K562 (cell line): ENCODE data around the gene TP73. TPM values are rescaled to one million over a fixed set of nuclear protein-coding genes. Genes with fewer than 3 reads are reported as not detected.

Experiments used
- ARID1B ChIP-seq: fragments of 450-650 bp; IDR thresholded peaks from 2 replicates; pipeline ENCODE4 v1.6.1; 2016; ENCODE audit warnings: antibody characterized with exemption, mild to moderate bottlenecking, inconsistent platforms
- CBFB ChIP-seq: sonication (generic); formaldehyde crosslinking; IDR thresholded peaks from 2 replicates; pipeline ENCODE4 v1.4.0; 2020; ENCODE audit warnings: mild to moderate bottlenecking, missing genetic modification reagents
- CHD2 ChIP-seq: IDR thresholded peaks from 2 replicates; pipeline ENCODE4 v1.6.1; 2011; ENCODE audit warnings: low read depth, low read length
- DDX20 ChIP-seq: fragments of 450-650 bp; IDR thresholded peaks from 2 replicates; pipeline ENCODE4 v1.6.1; 2016; ENCODE audit warnings: missing genetic modification characterization, low read depth, mild to moderate bottlenecking, missing compliant biosample characterization, moderate library complexity
- ELF4 ChIP-seq: fragments of 450-650 bp; formaldehyde crosslinking; IDR thresholded peaks from 2 replicates; pipeline ENCODE4 v1.4.0; 2022; ENCODE audit warnings: missing genetic modification characterization
- EP300 ChIP-seq: IDR thresholded peaks from 2 replicates; pipeline ENCODE4 v1.6.1; 2012; ENCODE audit warnings: low read length, improper control_type of control experiment
- ETV1 ChIP-seq: fragments of 450-650 bp; conservative IDR thresholded peaks from 2 replicates; pipeline ENCODE4 v1.6.1; 2016; ENCODE audit warnings: missing genetic modification characterization, control low read depth, low read depth, missing compliant biosample characterization
- GATAD2B ChIP-seq: fragments of 450-650 bp; IDR thresholded peaks from 2 replicates; pipeline ENCODE4 v1.6.1; 2017; ENCODE audit warnings: mild to moderate bottlenecking, borderline replicate concordance
- HCFC1 ChIP-seq: IDR thresholded peaks from 2 replicates; pipeline ENCODE4 v1.6.1; 2012; ENCODE audit warnings: low read depth, low read length, improper control_type of control experiment
- KDM4B ChIP-seq, 2 experiments: fragments of 450-650 bp in 1 of 2; sonication (generic) in 1 of 2; IDR thresholded peaks; 2 replicates each; pipeline ENCODE4 v1.6.1; 2016 to 2017; ENCODE audit warnings: borderline replicate concordance in 2 of 2, antibody characterized with exemption in 1 of 2, low read depth in 1 of 2, mild to moderate bottlenecking in 1 of 2
- RBFOX2 ChIP-seq: fragments of 200-400 bp; formaldehyde crosslinking; IDR thresholded peaks from 2 replicates; pipeline ENCODE4 v1.6.1; 2017; ENCODE audit warnings: low read depth, mild to moderate bottlenecking, low read length, moderate library complexity
- RBM14 ChIP-seq: fragments of 200-400 bp; formaldehyde crosslinking; IDR thresholded peaks from 2 replicates; pipeline ENCODE4 v1.6.1; 2018; ENCODE audit warnings: low read depth, mild to moderate bottlenecking, low read length, moderate library complexity, borderline replicate concordance; ENCODE audit not compliant: insufficient read depth
- SAFB2 ChIP-seq: fragments of 200-400 bp; formaldehyde crosslinking; IDR thresholded peaks from 2 replicates; pipeline ENCODE4 v1.6.1; 2018; ENCODE audit warnings: borderline replicate concordance, low read length, low read depth, moderate library complexity; ENCODE audit not compliant: severe bottlenecking
- TEAD1 ChIP-seq, 2 experiments: fragments of 450-650 bp in 1 of 2; sonication (generic) in 1 of 2; formaldehyde crosslinking; IDR thresholded peaks; 2 replicates each; pipeline versions ENCODE4 v1.4.0 to v1.8.0; 2020 to 2022; ENCODE audit warnings: mild to moderate bottlenecking in 2 of 2, missing genetic modification reagents in 1 of 2
- YY1 ChIP-seq, 3 experiments: IDR thresholded peaks; 2 replicates each; pipeline ENCODE4 v1.6.1; 2011; ENCODE audit warnings: low read length in 2 of 3, mild to moderate bottlenecking in 2 of 3, moderate library complexity in 2 of 3, borderline replicate concordance in 1 of 3, control low read depth in 1 of 3, low read depth in 1 of 3; ENCODE audit not compliant: insufficient read depth in 3 of 3, insufficient replicate concordance in 2 of 3, control insufficient read depth in 1 of 3, insufficient read length in 1 of 3; ENCODE audit errors: extremely low read depth in 1 of 3
- ZBTB1 ChIP-seq: sonication (generic); formaldehyde crosslinking; IDR thresholded peaks from 2 replicates; pipeline ENCODE4 v1.8.1; 2023; ENCODE audit warnings: missing genetic modification reagents, low read depth, mild to moderate bottlenecking, borderline replicate concordance
- ZNF668 ChIP-seq: fragments of 250-450 bp; sonication (Bioruptor Pico); IDR thresholded peaks from 2 replicates; pipeline ENCODE4 v1.8.0; 2022; ENCODE audit warnings: mild to moderate bottlenecking, inconsistent platforms
- ZNF76 ChIP-seq: fragments of 250-450 bp; sonication (Bioruptor Pico); IDR thresholded peaks from 2 replicates; pipeline ENCODE4 v1.4.0; 2020; ENCODE audit warnings: mild to moderate bottlenecking, moderate library complexity, borderline replicate concordance
- polyA plus RNA-seq, 8 experiments: library from polyadenylated mRNA; depleted of rRNA in 4 of 8; stranded (reverse) in 5 of 8; unstranded in 3 of 8; fragments of >200 nt; fragmentation: Nextera tagmentation in 2 of 8; fragmentation: Illumina TruSeq in 1 of 8; extraction: Ambion mirVana in 2 of 8; extraction: Trizol in 1 of 8; gene quantifications; 2 replicates each; pipeline versions ENCODE4 v1.2.1 to v1.2.3, GENCODE V29; 2011 to 2014; ENCODE audit warnings: inconsistent platforms in 1 of 8, missing spikeins in 1 of 8
- total RNA-seq, 7 experiments: library from RNA; depleted of rRNA in 6 of 7; stranded (reverse); fragments of >200 nt in 6 of 7; fragmentation: Illumina TruSeq in 2 of 7; extraction: Trizol in 2 of 7; gene quantifications; 2 replicates each; pipeline versions ENCODE4 v1.2.1 to v1.2.3, GENCODE V29; 2011 to 2021; ENCODE audit warnings: low replicate concordance in 1 of 7
- TF ChIP-seq, protein P1 (sequence below): sonication (generic); formaldehyde crosslinking; IDR thresholded peaks from 2 replicates; pipeline ENCODE4 v1.8.1; 2023; ENCODE audit warnings: mild to moderate bottlenecking, missing genetic modification reagents
- TF ChIP-seq, protein P2 (sequence below): sonication (generic); formaldehyde crosslinking; IDR thresholded peaks from 2 replicates; pipeline ENCODE4 v1.8.0; 2022; ENCODE audit warnings: mild to moderate bottlenecking, missing genetic modification reagents, borderline replicate concordance
- TF ChIP-seq, protein P3 (sequence below), 2 experiments: fragments of 450-650 bp in 1 of 2; sonication (generic) in 1 of 2; formaldehyde crosslinking in 1 of 2; IDR thresholded peaks in 1 of 2; conservative IDR thresholded peaks in 1 of 2; 2 replicates each; pipeline versions ENCODE4 v1.6.1 to v1.8.1; 2016 to 2023; ENCODE audit warnings: mild to moderate bottlenecking in 2 of 2, moderate library complexity in 2 of 2, inconsistent platforms in 1 of 2, missing genetic modification reagents in 1 of 2

Gene TP73
- total and polyA plus RNA-seq, 9 of the 15 experiments (the other 6 are each of a cell fraction or from before 2014, with no cell fraction given) = 0.07 to 1.6 (median 0.40) TPM; not detected in 2

DNA sequence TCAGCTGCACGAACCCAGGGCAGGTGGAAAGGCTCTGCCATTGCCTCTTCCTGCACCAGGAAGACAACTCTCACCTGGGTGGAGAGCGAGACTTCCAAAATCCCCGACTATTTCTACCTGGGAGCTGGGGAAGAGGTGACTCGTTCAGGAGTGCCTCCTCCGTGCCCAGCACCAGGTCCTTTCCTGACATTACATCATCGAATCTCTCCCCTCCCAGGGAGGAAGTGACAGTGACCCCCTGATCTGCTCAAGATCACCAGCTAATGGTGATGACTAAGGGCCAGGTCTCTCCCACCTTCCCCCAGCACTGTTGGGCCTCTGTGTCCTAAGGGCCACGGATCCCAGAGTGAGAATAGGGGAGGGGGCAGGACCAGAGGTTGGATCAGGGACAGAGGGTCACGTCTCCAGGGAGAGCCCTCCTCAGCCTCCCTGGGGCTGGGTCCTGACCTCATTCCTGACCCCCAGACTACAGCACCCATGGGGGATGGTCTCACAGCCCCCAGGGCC, 47.8 kb upstream of the TP73 start (continued):
- TF ChIP-seq, protein P1, sequence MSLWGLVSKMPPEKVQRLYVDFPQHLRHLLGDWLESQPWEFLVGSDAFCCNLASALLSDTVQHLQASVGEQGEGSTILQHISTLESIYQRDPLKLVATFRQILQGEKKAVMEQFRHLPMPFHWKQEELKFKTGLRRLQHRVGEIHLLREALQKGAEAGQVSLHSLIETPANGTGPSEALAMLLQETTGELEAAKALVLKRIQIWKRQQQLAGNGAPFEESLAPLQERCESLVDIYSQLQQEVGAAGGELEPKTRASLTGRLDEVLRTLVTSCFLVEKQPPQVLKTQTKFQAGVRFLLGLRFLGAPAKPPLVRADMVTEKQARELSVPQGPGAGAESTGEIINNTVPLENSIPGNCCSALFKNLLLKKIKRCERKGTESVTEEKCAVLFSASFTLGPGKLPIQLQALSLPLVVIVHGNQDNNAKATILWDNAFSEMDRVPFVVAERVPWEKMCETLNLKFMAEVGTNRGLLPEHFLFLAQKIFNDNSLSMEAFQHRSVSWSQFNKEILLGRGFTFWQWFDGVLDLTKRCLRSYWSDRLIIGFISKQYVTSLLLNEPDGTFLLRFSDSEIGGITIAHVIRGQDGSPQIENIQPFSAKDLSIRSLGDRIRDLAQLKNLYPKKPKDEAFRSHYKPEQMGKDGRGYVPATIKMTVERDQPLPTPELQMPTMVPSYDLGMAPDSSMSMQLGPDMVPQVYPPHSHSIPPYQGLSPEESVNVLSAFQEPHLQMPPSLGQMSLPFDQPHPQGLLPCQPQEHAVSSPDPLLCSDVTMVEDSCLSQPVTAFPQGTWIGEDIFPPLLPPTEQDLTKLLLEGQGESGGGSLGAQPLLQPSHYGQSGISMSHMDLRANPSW (CRISPR knock-in tag) = no peak
- TF ChIP-seq CBFB (CRISPR knock-in tag) (no peak), YY1 (IDR thresholded peaks at IDR 0.05; ENCODE audit: borderline replicate concordance in 1 of 3, control insufficient read depth in 1 of 3, extremely low read depth in 1 of 3, insufficient read depth in 3 of 3, insufficient read length in 1 of 3, insufficient replicate concordance in 2 of 3, low read depth in 1 of 3, low read length in 2 of 3) (no peak), CHD2 (no peak), EP300 (peak; percentile 56; the same call in 1 of the 2 replicates), ZNF668 (CRISPR knock-in tag) (no peak), HCFC1 (no peak), SAFB2 (no peak), ARID1B (0 out of 2 replicates have a peak, but pooled peaks have one; percentile 41), ZNF76 (CRISPR knock-in tag) (no peak), ZBTB1 (CRISPR knock-in tag) (no peak), KDM4B (IDR thresholded peaks at IDR 0.05; ENCODE audit: borderline replicate concordance in 2 of 2, low read depth in 1 of 2) (peak in 1 of 2 experiments; percentile 57; a peak in 1 of 4 replicates), ELF4 (no peak), TEAD1 (CRISPR knock-in tag; IDR thresholded peaks at IDR 0.05) (no peak), ETV1 (tag) (peak; percentile 66), DDX20 (tag) (no peak), RBFOX2 (0 out of 2 replicates have a peak, but pooled peaks have one; percentile 4), RBM14 (no peak), GATAD2B (no peak)
- TF ChIP-seq, protein P2, sequence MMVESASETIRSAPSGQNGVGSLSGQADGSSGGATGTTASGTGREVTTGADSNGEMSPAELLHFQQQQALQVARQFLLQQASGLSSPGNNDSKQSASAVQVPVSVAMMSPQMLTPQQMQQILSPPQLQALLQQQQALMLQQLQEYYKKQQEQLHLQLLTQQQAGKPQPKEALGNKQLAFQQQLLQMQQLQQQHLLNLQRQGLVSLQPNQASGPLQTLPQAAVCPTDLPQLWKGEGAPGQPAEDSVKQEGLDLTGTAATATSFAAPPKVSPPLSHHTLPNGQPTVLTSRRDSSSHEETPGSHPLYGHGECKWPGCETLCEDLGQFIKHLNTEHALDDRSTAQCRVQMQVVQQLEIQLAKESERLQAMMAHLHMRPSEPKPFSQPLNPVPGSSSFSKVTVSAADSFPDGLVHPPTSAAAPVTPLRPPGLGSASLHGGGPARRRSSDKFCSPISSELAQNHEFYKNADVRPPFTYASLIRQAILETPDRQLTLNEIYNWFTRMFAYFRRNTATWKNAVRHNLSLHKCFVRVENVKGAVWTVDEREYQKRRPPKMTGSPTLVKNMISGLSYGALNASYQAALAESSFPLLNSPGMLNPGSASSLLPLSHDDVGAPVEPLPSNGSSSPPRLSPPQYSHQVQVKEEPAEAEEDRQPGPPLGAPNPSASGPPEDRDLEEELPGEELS (CRISPR knock-in tag) = no peak
- TF ChIP-seq, protein P3, sequence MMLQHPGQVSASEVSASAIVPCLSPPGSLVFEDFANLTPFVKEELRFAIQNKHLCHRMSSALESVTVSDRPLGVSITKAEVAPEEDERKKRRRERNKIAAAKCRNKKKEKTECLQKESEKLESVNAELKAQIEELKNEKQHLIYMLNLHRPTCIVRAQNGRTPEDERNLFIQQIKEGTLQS (IDR thresholded peaks at IDR 0.05) = peak; percentile 95
- TF ChIP-seq, protein P3 (CRISPR knock-in tag; conservative IDR thresholded peaks at IDR 0.05) = no peak
